ENCODE data around the gene SYNGAP1.

SYNGAP1 gene

DNA sequence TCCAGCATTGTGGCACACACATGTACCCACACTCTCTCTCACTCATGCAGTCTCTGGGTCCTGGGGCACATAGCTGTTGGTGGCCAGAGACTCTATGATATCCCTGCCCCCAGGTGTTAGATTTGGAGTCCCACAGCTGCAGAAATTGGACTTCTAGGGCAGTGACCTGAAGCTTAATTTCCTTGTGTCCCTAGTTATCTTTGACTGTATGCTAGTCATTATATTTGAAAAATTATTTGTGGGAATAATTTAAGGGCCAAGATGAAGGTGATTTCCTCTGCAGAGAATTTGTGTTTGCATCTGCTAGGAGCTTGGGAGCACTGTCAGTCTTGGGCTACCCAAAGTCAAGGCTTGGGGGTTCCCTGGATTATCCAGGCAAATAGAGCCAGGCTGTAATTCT is 84.6 kb downstream of the SYNGAP1 start:
- Histone ChIP-seq H2AFZ (ENCODE audit: low read depth, low read length, severe bottlenecking) (no peak overlapping the region), H3K4me2 (ENCODE audit: low read depth, low read length, poor library complexity, severe bottlenecking) (no peak overlapping the region), H3K27me3 (ENCODE audit: low read length) (no peaks in the 10 kb centered on the region), H3K4me3 (ENCODE audit: insufficient read depth, low read length, poor library complexity, severe bottlenecking) (no peak overlapping the region), H3K79me2 (ENCODE audit: insufficient read depth, low read length) (no peaks in the 10 kb centered on the region), H3K9me2 (replicated peaks; ENCODE audit: insufficient read depth, low read length) (no peaks in the 10 kb centered on the region), H4K20me1 (ENCODE audit: low read depth, low read length) (no peaks in the 10 kb centered on the region), H3K9me3 (ENCODE audit: insufficient read depth, low read length) (no peaks in the 10 kb centered on the region), H3K36me3 (ENCODE audit: low read length) (no peaks in the 10 kb centered on the region), H3K9ac (ENCODE audit: low read length) (no peak overlapping the region), H3K27ac (ENCODE audit: low read depth, low read length) (no peak overlapping the region), H3F3A (ENCODE audit: insufficient read depth) (no peaks in the 10 kb centered on the region)
- TF ChIP-seq, protein P1, sequence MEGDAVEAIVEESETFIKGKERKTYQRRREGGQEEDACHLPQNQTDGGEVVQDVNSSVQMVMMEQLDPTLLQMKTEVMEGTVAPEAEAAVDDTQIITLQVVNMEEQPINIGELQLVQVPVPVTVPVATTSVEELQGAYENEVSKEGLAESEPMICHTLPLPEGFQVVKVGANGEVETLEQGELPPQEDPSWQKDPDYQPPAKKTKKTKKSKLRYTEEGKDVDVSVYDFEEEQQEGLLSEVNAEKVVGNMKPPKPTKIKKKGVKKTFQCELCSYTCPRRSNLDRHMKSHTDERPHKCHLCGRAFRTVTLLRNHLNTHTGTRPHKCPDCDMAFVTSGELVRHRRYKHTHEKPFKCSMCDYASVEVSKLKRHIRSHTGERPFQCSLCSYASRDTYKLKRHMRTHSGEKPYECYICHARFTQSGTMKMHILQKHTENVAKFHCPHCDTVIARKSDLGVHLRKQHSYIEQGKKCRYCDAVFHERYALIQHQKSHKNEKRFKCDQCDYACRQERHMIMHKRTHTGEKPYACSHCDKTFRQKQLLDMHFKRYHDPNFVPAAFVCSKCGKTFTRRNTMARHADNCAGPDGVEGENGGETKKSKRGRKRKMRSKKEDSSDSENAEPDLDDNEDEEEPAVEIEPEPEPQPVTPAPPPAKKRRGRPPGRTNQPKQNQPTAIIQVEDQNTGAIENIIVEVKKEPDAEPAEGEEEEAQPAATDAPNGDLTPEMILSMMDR (IDR thresholded peaks at IDR 0.05; ENCODE audit: insufficient read depth, low read length, poor library complexity, severe bottlenecking), result no peak
- no peak for TF ChIP-seq EZH2phosphoT487 (conservative IDR thresholded peaks at IDR 0.05; ENCODE audit: low read length)
